ENCODE results near the gene HELZ. TPM values are rescaled to one million over a fixed set of nuclear protein-coding genes. Genes with fewer than 3 reads are reported as not detected.

Gene HELZ
- total RNA-seq, 1 donor from 2014 or later: 63.5 TPM

GRCh38 chr17:67221062-67221998 is 23.7 kb downstream of the HELZ start:
- Mint-ChIP-seq H3K36me3 (ENCODE audit: unreplicated experiment) (peaks cover 16% of the 10 kb centered on the region), H3K27me3 (ENCODE audit: unreplicated experiment) (no peaks in the 10 kb centered on the region), H3K4me1 (ENCODE audit: unreplicated experiment) (peaks cover 20% of the 10 kb centered on the region), H3K9me3 (ENCODE audit: unreplicated experiment) (no peaks in the 10 kb centered on the region), H3K27ac (ENCODE audit: unreplicated experiment) (peak overlapping the region; percentile 35), H3K4me3 (ENCODE audit: unreplicated experiment) (no peak overlapping the region)
- no peak for DNase-seq (ENCODE audit: extremely low spot score, unreplicated experiment)
- peak; percentile 76 for TF ChIP-seq CTCF (IDR thresholded peaks at IDR 0.05)

- no peak for TF ChIP-seq CTCF (IDR thresholded peaks at IDR 0.05)
- Mint-ChIP-seq H3K4me1 (ENCODE audit: unreplicated experiment) (peaks cover 18% of the 10 kb centered on the region), H3K36me3 (ENCODE audit: unreplicated experiment) (peaks cover 16% of the 10 kb centered on the region), H3K4me3 (ENCODE audit: unreplicated experiment) (no peak overlapping the region), H3K27ac (ENCODE audit: unreplicated experiment) (no peak overlapping the region), H3K9me3 (ENCODE audit: unreplicated experiment) (no peaks in the 10 kb centered on the region), H3K27me3 (ENCODE audit: unreplicated experiment) (no peaks in the 10 kb centered on the region)
- DNase-seq (ENCODE audit: extremely low spot score, unreplicated experiment): no peak
These were observed 26.5 kb downstream of the HELZ start for GRCh38 chr17:67218385-67218950.

- TF ChIP-seq CTCF (IDR thresholded peaks at IDR 0.05): no peak
- H3K36me3 Mint-ChIP-seq (ENCODE audit: unreplicated experiment): peaks cover 16% of the 10 kb centered on the region
- no peaks in the 10 kb centered on the region for H3K9me3 Mint-ChIP-seq (ENCODE audit: unreplicated experiment)
- no peaks in the 10 kb centered on the region for H3K27me3 Mint-ChIP-seq (ENCODE audit: unreplicated experiment)
- no peak overlapping the region for H3K27ac Mint-ChIP-seq (ENCODE audit: unreplicated experiment)
- no peak overlapping the region for H3K4me3 Mint-ChIP-seq (ENCODE audit: unreplicated experiment)
- H3K4me1 Mint-ChIP-seq (ENCODE audit: unreplicated experiment): peaks cover 26% of the 10 kb centered on the region
- no peak for DNase-seq (ENCODE audit: extremely low spot score, unreplicated experiment)
These were observed 27.6 kb downstream of the HELZ start for GRCh38 chr17:67217446-67217845.

GRCh38 chr17:67216578-67217320 is 28.2 kb downstream of the HELZ start:
- Mint-ChIP-seq H3K9me3 (ENCODE audit: unreplicated experiment) (no peaks in the 10 kb centered on the region), H3K27ac (ENCODE audit: unreplicated experiment) (no peak overlapping the region), H3K4me3 (ENCODE audit: unreplicated experiment) (no peak overlapping the region), H3K27me3 (ENCODE audit: unreplicated experiment) (no peaks in the 10 kb centered on the region), H3K4me1 (ENCODE audit: unreplicated experiment) (peaks cover 32% of the 10 kb centered on the region), H3K36me3 (ENCODE audit: unreplicated experiment) (peaks cover 15% of the 10 kb centered on the region)
- no peak for TF ChIP-seq CTCF (IDR thresholded peaks at IDR 0.05)
- no peak for DNase-seq (ENCODE audit: extremely low spot score, unreplicated experiment)

Data from osteocyte (in vitro differentiated cells).